Lower leg skin (tissue), 4 donors: Measurements from ENCODE around the gene GRIN2D. TPM values are rescaled to one million over a fixed set of nuclear protein-coding genes. Genes with fewer than 3 reads are reported as not detected.

ENCODE experiments used
- DNase-seq, 2 donors: peaks; one replicate each; pipeline ENCODE4 v3.0.0-alpha.2; 2019; ENCODE audit warnings: low spot score in 2 of 2
- H3K4me3 ChIP-seq: fragments of 200-600 bp; sonication (generic); 2 replicates; pipeline ENCODE4 v1.5.1; 2017; ENCODE audit warnings: mild to moderate bottlenecking, low read depth; ENCODE audit not compliant: poor library complexity, severe bottlenecking
- POLR2A ChIP-seq, 2 donors: fragments of 450-650 bp; IDR thresholded peaks; one replicate each; pipeline ENCODE4 v1.6.1; 2016 to 2017; ENCODE audit warnings: antibody characterized with exemption in 2 of 2, mild to moderate bottlenecking in 1 of 2, moderate library complexity in 1 of 2
- WGBS, 2 donors: methylation state at CpG; one replicate each; pipeline ENCODE4 v1.1.5; 2018; 5-methylcytosine and 5-hydroxymethylcytosine counted together
- intact Hi-C: fragments of 100-400 bp; cut with DNase I; formaldehyde crosslinking; loops from one replicate; pipeline ENCODE4 v1.15.0; 2023; ENCODE audit warnings: low total_unique reads
- total RNA-seq, 4 donors: library from RNA; depleted of rRNA; stranded (reverse); fragments of >200 nt; gene quantifications; one replicate each; pipeline ENCODE4 v1.1.0, GENCODE V29; 2016
- TF ChIP-seq, protein P1 (sequence below), 3 donors: fragments of 450-650 bp; IDR thresholded peaks; one replicate each; pipeline ENCODE4 v1.5.1; 2016; ENCODE audit warnings: antibody characterized with exemption in 3 of 3, mild to moderate bottlenecking in 3 of 3, moderate library complexity in 2 of 3

GRIN2D gene
- under 1 TPM; 0.17 to 0.47 (median 0.42) TPM for total RNA-seq

DNA sequence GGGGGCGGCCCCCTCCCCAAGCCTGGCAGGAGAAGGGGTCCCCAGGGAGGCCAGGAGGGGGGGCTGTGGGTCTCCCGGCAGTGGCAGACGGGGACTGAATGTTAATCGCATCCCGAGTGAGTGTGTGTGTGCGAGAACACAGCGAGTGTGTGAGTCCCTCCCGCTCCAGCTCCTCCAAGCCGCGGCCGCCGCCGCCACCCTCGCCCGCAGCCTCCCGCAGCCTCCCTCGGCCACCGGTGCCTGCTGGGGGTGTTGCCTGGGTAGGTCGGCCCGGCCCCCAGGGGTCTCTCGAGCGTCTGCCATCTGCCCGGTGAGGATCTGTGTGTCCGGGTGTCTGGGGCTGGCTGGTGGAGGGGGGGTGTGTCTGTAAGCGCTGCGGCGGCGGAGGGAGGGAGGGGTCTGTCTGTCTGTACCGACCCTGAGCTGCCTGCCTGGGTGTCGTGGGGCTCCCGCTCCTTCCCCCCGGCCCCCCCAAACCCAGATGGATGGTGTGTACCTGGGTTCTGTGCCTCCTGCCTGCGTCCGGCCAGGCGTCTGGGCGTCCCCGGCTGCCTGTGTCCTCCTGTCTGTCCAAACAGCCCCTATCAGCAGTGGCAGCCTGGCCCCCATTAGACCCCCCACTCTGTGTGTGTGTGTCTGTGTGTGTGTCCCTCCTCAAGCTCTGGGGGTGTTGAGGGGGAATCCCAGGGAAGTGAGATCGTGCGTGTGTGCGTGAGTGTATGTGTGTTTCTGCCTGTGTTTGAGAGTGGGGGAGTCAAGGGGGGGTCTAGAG is at the start of gene GRIN2D:
Gene GRIN2D, plus strand, starts transcription at position 110 of the 772 bp plus-strand sequence. CDS start 4,725 bp downstream, outside the sequence.
- H3K4me3 ChIP-seq = no peak within 1 kb of the TSS
- DNase-seq = no peak
- TF ChIP-seq, protein P1, sequence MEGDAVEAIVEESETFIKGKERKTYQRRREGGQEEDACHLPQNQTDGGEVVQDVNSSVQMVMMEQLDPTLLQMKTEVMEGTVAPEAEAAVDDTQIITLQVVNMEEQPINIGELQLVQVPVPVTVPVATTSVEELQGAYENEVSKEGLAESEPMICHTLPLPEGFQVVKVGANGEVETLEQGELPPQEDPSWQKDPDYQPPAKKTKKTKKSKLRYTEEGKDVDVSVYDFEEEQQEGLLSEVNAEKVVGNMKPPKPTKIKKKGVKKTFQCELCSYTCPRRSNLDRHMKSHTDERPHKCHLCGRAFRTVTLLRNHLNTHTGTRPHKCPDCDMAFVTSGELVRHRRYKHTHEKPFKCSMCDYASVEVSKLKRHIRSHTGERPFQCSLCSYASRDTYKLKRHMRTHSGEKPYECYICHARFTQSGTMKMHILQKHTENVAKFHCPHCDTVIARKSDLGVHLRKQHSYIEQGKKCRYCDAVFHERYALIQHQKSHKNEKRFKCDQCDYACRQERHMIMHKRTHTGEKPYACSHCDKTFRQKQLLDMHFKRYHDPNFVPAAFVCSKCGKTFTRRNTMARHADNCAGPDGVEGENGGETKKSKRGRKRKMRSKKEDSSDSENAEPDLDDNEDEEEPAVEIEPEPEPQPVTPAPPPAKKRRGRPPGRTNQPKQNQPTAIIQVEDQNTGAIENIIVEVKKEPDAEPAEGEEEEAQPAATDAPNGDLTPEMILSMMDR (IDR thresholded peaks at IDR 0.05) = no peak
- TF ChIP-seq POLR2A (IDR thresholded peaks at IDR 0.05) = no peak
- intact Hi-C loops = no loop called here
- 1 to 5% methylated on average over 11 to 25 of the region's 40 CpGs for WGBS, 2 donors

DNA sequence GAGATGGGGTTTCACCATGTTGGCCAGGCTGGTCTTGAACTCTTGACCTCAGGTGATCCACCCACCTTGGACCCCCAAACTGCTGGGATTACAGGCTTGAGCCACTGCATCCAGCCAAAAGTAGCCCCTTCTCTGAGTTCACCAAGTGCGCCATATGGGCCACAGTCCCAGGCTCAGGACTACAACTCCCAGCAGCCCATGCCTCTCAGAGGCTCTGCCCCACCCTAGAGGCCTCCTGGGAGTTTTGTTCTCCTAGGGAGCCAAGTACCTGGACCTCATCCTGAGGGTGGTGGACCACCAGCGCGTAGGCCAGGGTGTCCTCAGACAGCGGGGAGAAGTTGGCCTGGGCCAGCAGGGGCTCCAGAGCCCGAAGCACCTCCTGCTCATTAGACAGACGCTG is 48.6 kb upstream of the GRIN2D start:
- intact Hi-C loops = no loop called here
- no peak for TF ChIP-seq POLR2A (IDR thresholded peaks at IDR 0.05)
- TF ChIP-seq, protein P1 (IDR thresholded peaks at IDR 0.05) = no peak
- 88 to 99% methylated on average over 6 of the region's 6 CpGs for WGBS, 2 donors
- no peak for DNase-seq
- H3K4me3 ChIP-seq = no peak overlapping the region

- DNase-seq = no peak
- no peak for TF ChIP-seq POLR2A (IDR thresholded peaks at IDR 0.05)
- TF ChIP-seq, protein P1 (IDR thresholded peaks at IDR 0.05) = no peak
- no peak overlapping the region for H3K4me3 ChIP-seq
- intact Hi-C loops = no loop called here
- WGBS, 2 donors = 93 to 100% methylated on average over 2 of the region's 2 CpGs
Observed at GRCh38 chr19:48346191-48346590, 47.3 kb upstream of the GRIN2D start.

GRCh38 chr19:48348045-48348444 is 45.4 kb upstream of the GRIN2D start:
- TF ChIP-seq POLR2A (IDR thresholded peaks at IDR 0.05) = no peak
- TF ChIP-seq, protein P1 (IDR thresholded peaks at IDR 0.05) = no peak
- no peak for DNase-seq
- WGBS, 2 donors = 64 to 67% methylated on average over 5 of the region's 5 CpGs
- H3K4me3 ChIP-seq = no peak overlapping the region
- intact Hi-C loops = no loop called here

DNA sequence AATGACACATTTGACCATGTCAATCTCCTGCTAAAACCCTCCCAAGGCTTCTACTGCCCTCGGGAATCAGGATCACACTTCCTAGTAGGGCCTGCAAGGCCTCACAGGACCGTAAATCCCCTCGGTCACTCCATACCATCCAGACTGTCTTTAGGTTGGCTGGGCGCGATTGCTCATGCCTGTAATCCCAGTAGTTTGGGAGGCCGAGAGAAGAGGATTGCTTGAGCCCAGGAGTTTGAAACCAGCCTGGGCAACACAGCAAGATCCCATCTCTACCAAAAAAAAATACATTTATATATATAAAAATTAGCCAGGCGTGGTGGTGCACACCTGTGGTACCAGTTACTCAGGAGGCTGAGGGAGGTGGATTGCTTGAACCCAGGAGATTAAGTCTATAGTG is 44.7 kb upstream of the GRIN2D start:
- DNase-seq = no peak
- TF ChIP-seq, protein P1 (IDR thresholded peaks at IDR 0.05) = no peak
- no peak for TF ChIP-seq POLR2A (IDR thresholded peaks at IDR 0.05)
- 90 to 95% methylated on average over 7 of the region's 7 CpGs for WGBS, 2 donors
- intact Hi-C loops = no loop called here
- no peak overlapping the region for H3K4me3 ChIP-seq
